Non-pigmented ciliary epithelial cell (primary cell): ENCODE measurements around the gene IL1RL1.

Experiments
- DNase-seq: peaks from one replicate; pipeline ENCODE4 v3.0.0-alpha.2; 2010; ENCODE audit warnings: low read depth

The IL1RL1 gene

GRCh38 chr2:102368461-102369109 is 57.2 kb downstream of the IL1RL1 start:
- DNase-seq: no peak

- DNase-seq: no peak
Observed at GRCh38 chr2:102369866-102370265, 58.5 kb downstream of the IL1RL1 start.

GRCh38 chr2:102376052-102376591 is 64.8 kb downstream of the IL1RL1 start:
- DNase-seq: no peak

- no peak for DNase-seq
Observed at GRCh38 chr2:102383722-102384121, 72.4 kb downstream of the IL1RL1 start.

- no peak for DNase-seq
Observed at GRCh38 chr2:102385522-102385921, 74.2 kb downstream of the IL1RL1 start.

- no peak for DNase-seq
Observed at GRCh38 chr2:102386004-102386403, 74.6 kb downstream of the IL1RL1 start.

GRCh38 chr2:102386867-102387541 is 75.6 kb downstream of the IL1RL1 start:
- DNase-seq: no peak

- no peak for DNase-seq
Observed at GRCh38 chr2:102387763-102388546, 76.6 kb downstream of the IL1RL1 start.

GRCh38 chr2:102391565-102391964 is 80.2 kb downstream of the IL1RL1 start:
- no peak for DNase-seq

GRCh38 chr2:102392096-102392495 is 80.7 kb downstream of the IL1RL1 start:
- no peak for DNase-seq

- no peak for DNase-seq
Observed at GRCh38 chr2:102392942-102393341, 81.6 kb downstream of the IL1RL1 start.

GRCh38 chr2:102396012-102396411 is 84.6 kb downstream of the IL1RL1 start:
- DNase-seq: no peak

GRCh38 chr2:102397209-102397608 is 85.8 kb downstream of the IL1RL1 start:
- DNase-seq: no peak

GRCh38 chr2:102399499-102400141 is 88.3 kb downstream of the IL1RL1 start:
- DNase-seq: no peak

GRCh38 chr2:102401456-102401855 is 90.1 kb downstream of the IL1RL1 start:
- DNase-seq: no peak
